Endothelial cell of umbilical vein (primary cell): ENCODE measurements around the gene TOM1L2. TPM values are rescaled to one million over a fixed set of nuclear protein-coding genes. Genes with fewer than 3 reads are reported as not detected.

Experiments used
- BruUV-seq: library from RNA; stranded (reverse); fragments of 400-500 nt; replicated peaks from 2 replicates; lab custom pipeline; 2021; lab: Mats Ljungman, UMichigan
- CTCF ChIA-PET: fragments of 300-600, 350-600 bp; sonication (Branson Sonifier 250); formaldehyde crosslinking; loops from one replicate; lab custom pipeline; 2021; ENCODE audit warnings: antibody characterized with exemption, inconsistent platforms; lab: Charles Lee
- POLR2A ChIA-PET: fragments of 300-600, 350-600 bp; sonication (Branson Sonifier 250); formaldehyde crosslinking; loops from one replicate; lab custom pipeline; 2021; ENCODE audit warnings: antibody characterized with exemption, inconsistent platforms; lab: Charles Lee
- DNase-seq: peaks from one replicate; pipeline ENCODE4 v3.0.0-alpha.2; 2011; ENCODE audit warnings: low read depth, low spot score
- FAIRE-seq: peaks from 2 replicates; lab custom pipeline; 2011; peaks lifted over from hg19 to GRCh38; lab: Jason Lieb, UNC
- H2AFZ ChIP-seq: 2 replicates; pipeline ENCODE4 v1.6.0; 2012; ENCODE audit warnings: low read depth, low read length, control low read depth, inconsistent platforms
- H3K27ac ChIP-seq: 2 replicates; pipeline ENCODE4 v1.5.1; 2011; ENCODE audit warnings: low read depth, mild to moderate bottlenecking, control low read depth, low read length, moderate library complexity; ENCODE audit not compliant: insufficient read depth
- H3K27me3 ChIP-seq, 2 experiments: 2 replicates each; pipeline versions ENCODE4 v1.6.0 to v1.6.1; 2011; ENCODE audit warnings: low read length in 2 of 2, mixed read lengths in 1 of 2; ENCODE audit not compliant: control insufficient read depth in 2 of 2, insufficient read depth in 2 of 2
- H3K36me3 ChIP-seq, 2 experiments: 2 replicates in 1 of 2; 3 replicates in 1 of 2; pipeline ENCODE4 v1.5.1; 2011; ENCODE audit warnings: low read length in 2 of 2, mild to moderate bottlenecking in 1 of 2, moderate library complexity in 1 of 2; ENCODE audit not compliant: control insufficient read depth in 2 of 2, insufficient read depth in 2 of 2; ENCODE audit errors: extremely low read depth in 1 of 2
- H3K4me1 ChIP-seq: 3 replicates; pipeline ENCODE4 v1.5.1; 2011; ENCODE audit warnings: mild to moderate bottlenecking, low read length; ENCODE audit not compliant: control insufficient read depth, insufficient read depth; ENCODE audit errors: extremely low read depth
- H3K4me2 ChIP-seq: 2 replicates; pipeline ENCODE4 v1.6.1; 2011; ENCODE audit warnings: low read length, control low read depth, mixed read lengths; ENCODE audit not compliant: insufficient read depth
- H3K4me3 ChIP-seq, 3 experiments: fragments of 200-600 bp in 1 of 3; sonication (generic), shearing (Covaris generic) in 1 of 3; replicated peaks in 1 of 3; 2 replicates each; pipeline ENCODE4 v1.5.1; 2011 to 2016; ENCODE audit warnings: control low read depth in 3 of 3, low read length in 3 of 3, mild to moderate bottlenecking in 2 of 3, inconsistent platforms in 1 of 3, low read depth in 1 of 3, moderate library complexity in 1 of 3; ENCODE audit not compliant: insufficient read depth in 1 of 3
- H3K79me2 ChIP-seq: 2 replicates; pipeline ENCODE4 v1.6.0; 2012; ENCODE audit warnings: low read length, inconsistent platforms; ENCODE audit not compliant: control insufficient read depth, insufficient read depth
- H3K9ac ChIP-seq: replicated peaks from 2 replicates; pipeline ENCODE3; 2011; ENCODE audit warnings: low read length, control low read depth; ENCODE audit not compliant: insufficient read depth; ENCODE audit errors: extremely low read depth
- H3K9me1 ChIP-seq: replicated peaks from 3 replicates; pipeline ENCODE4 v1.6.0; 2011; ENCODE audit warnings: mild to moderate bottlenecking, low read length; ENCODE audit not compliant: control insufficient read depth, insufficient read depth; ENCODE audit errors: extremely low read depth
- H3K9me3 ChIP-seq: replicated peaks from 2 replicates; pipeline ENCODE4 v1.5.1; 2012; ENCODE audit warnings: low read length, inconsistent platforms; ENCODE audit not compliant: control insufficient read depth, insufficient read depth
- H4K20me1 ChIP-seq: replicated peaks from 2 replicates; pipeline ENCODE3; 2011; ENCODE audit warnings: mild to moderate bottlenecking, low read length; ENCODE audit not compliant: control insufficient read depth, insufficient read depth; ENCODE audit errors: extremely low read depth
- CTCF ChIP-seq, 2 donors: IDR thresholded peaks; 1 replicate in 1 of 2; 2 replicates in 1 of 2; pipeline ENCODE4 v1.5.1; 2011; ENCODE audit warnings: low read length in 2 of 2, mild to moderate bottlenecking in 2 of 2, moderate library complexity in 2 of 2, control low read depth in 1 of 2, inconsistent platforms in 1 of 2, low read depth in 1 of 2; ENCODE audit not compliant: insufficient read depth in 1 of 2; ENCODE audit errors: extremely low read depth in 1 of 2
- EZH2 ChIP-seq: IDR thresholded peaks from 2 replicates; pipeline ENCODE4 v1.6.1; 2012; ENCODE audit warnings: borderline replicate concordance, low read depth, mild to moderate bottlenecking, moderate library complexity, low read length, inconsistent platforms; ENCODE audit not compliant: severe bottlenecking
- GATA2 ChIP-seq: IDR thresholded peaks from 2 replicates; pipeline ENCODE4 v1.7.0; 2011; ENCODE audit warnings: low read depth, mild to moderate bottlenecking, moderate library complexity, mixed read lengths, low read length; ENCODE audit not compliant: insufficient read length, insufficient read depth
- JUN ChIP-seq: IDR thresholded peaks from 2 replicates; pipeline ENCODE4 v1.6.1; 2011; ENCODE audit warnings: borderline replicate concordance, low read depth; ENCODE audit not compliant: insufficient read length, insufficient read depth
- MYC ChIP-seq: IDR thresholded peaks from one replicate; pipeline ENCODE4 v1.6.1; 2011; ENCODE audit warnings: mild to moderate bottlenecking, low read depth, low read length
- POLR2A ChIP-seq: IDR thresholded peaks from 2 replicates; pipeline ENCODE4 v1.6.1; 2012; ENCODE audit warnings: low read depth, mild to moderate bottlenecking, control low read depth, low read length
- POLR2AphosphoS5 ChIP-seq: IDR thresholded peaks from 2 replicates; pipeline ENCODE4 v1.6.1; 2012; ENCODE audit warnings: low read depth, mild to moderate bottlenecking, control low read depth, low read length, moderate library complexity; ENCODE audit not compliant: insufficient read depth
- dilution Hi-C: fragments of 300-500 bp; cut with MboI; formaldehyde crosslinking; loops from one replicate; pipeline ENCODE4 v1.15.0; 2019; ENCODE audit warnings: low sequenced_read_pairs; ENCODE audit not compliant: extremely low pct_ligation_motif_present
- intact Hi-C: fragments of 100-400 bp; cut with micrococcal nuclease; formaldehyde crosslinking; loops from one replicate; pipeline ENCODE4 v1.10.0; 2022
- polyA plus RNA-seq, 4 experiments: library from polyadenylated mRNA; depleted of rRNA in 3 of 4; stranded (reverse) in 3 of 4; unstranded in 1 of 4; fragments of >200 nt; gene quantifications; 2 replicates each; pipeline versions ENCODE4 v1.2.1 to v1.2.3, GENCODE V29; 2011 to 2012; ENCODE audit warnings: missing spikeins in 1 of 4
- total RNA-seq: library from RNA; stranded (reverse); gene quantifications from 2 replicates; pipeline ENCODE4 v1.2.3, GENCODE V29; 2021

The TOM1L2 gene
- total and polyA plus RNA-seq, 2 donors (not counting 3 experiments of a cell fraction or from before 2014, with no cell fraction given), result 31.7 to 37.6 TPM

GRCh38 chr17:17963694-17964436, 8.3 kb downstream of the TOM1L2 start:
- no TSS peak for BruUV-seq
- Histone ChIP-seq H2AFZ (no peak overlapping the region), H3K4me3 (no peak overlapping the region), H4K20me1 (peaks cover 3% of the 10 kb centered on the region), H3K9ac (no peak overlapping the region), H3K4me2 (no peak overlapping the region), H3K9me1 (no peaks in the 10 kb centered on the region), H3K36me3 (no peaks in the 10 kb centered on the region), H3K79me2 (peaks cover 9% of the 10 kb centered on the region), H3K4me1 (peaks cover 10% of the 10 kb centered on the region), H3K9me3 (no peaks in the 10 kb centered on the region), H3K27me3 (no peaks in the 10 kb centered on the region), H3K27ac (no peak overlapping the region)
- dilution Hi-C loops, result no loop called here
- DNase-seq (no peak), FAIRE-seq (no peak)
- CTCF ChIA-PET, result no interaction called here
- TF ChIP-seq GATA2, result no peak
- no peak for TF ChIP-seq POLR2A
- TF ChIP-seq MYC, result no peak
- no peak for TF ChIP-seq POLR2AphosphoS5
- TF ChIP-seq EZH2, result no peak
- no peak for TF ChIP-seq JUN
- no peak for TF ChIP-seq CTCF (IDR thresholded peaks at IDR 0.05; ENCODE audit: extremely low read depth in 1 of 2, insufficient read depth in 1 of 2, low read depth in 1 of 2, low read length in 2 of 2)
- POLR2A ChIA-PET, result no interaction called here
- intact Hi-C loops, result no loop called here
